ENCODE data around the gene INTS1.

The INTS1 gene

GRCh38 chr7:1542841-1543747, 38.9 kb upstream of the INTS1 start:
- DNase-seq: no peak

GRCh38 chr7:1542329-1542728, 38.1 kb upstream of the INTS1 start:
- DNase-seq: no peak

- DNase-seq: no peak
These were observed 37.4 kb upstream of the INTS1 start for GRCh38 chr7:1541431-1542162.

GRCh38 chr7:1540776-1541271, 36.6 kb upstream of the INTS1 start:
- no peak for DNase-seq

- no peak for DNase-seq
These were observed 35.9 kb upstream of the INTS1 start for GRCh38 chr7:1539882-1540775.

GRCh38 chr7:1539181-1539881, 35.1 kb upstream of the INTS1 start:
- DNase-seq: no peak

- no peak for DNase-seq
These were observed 34.5 kb upstream of the INTS1 start for GRCh38 chr7:1538544-1539180.

GRCh38 chr7:1537535-1538412, 33.6 kb upstream of the INTS1 start:
- peak; percentile 57 for DNase-seq

- DNase-seq: no peak
These were observed 32.8 kb upstream of the INTS1 start for GRCh38 chr7:1536743-1537534.

- no peak for DNase-seq
These were observed 32.2 kb upstream of the INTS1 start for GRCh38 chr7:1536455-1536742.

GRCh38 chr7:1535701-1536454, 31.7 kb upstream of the INTS1 start:
- DNase-seq: no peak

GRCh38 chr7:1535100-1535458, 30.9 kb upstream of the INTS1 start:
- DNase-seq: no peak

GRCh38 chr7:1534330-1535099, 30.3 kb upstream of the INTS1 start:
- DNase-seq: no peak

- DNase-seq: no peak
These were observed 29.5 kb upstream of the INTS1 start for GRCh38 chr7:1533547-1534329.

GRCh38 chr7:1533255-1533546, 29.0 kb upstream of the INTS1 start:
- no peak for DNase-seq

GRCh38 chr7:1532456-1533254, 28.5 kb upstream of the INTS1 start:
- DNase-seq: no peak

- no peak for DNase-seq
These were observed 27.8 kb upstream of the INTS1 start for GRCh38 chr7:1531979-1532455.
